GM19467 (cell line): ENCODE results near the gene GPR176.

ENCODE experiments used
- ATAC-seq: cut with Tn5 transposase; IDR thresholded peaks from one replicate; pipeline ENCODE4 v1.9.1; 2021; ENCODE audit warnings: mild to moderate bottlenecking, moderate library complexity; ENCODE audit not compliant: unreplicated experiment

The GPR176 gene

GRCh38 chr15:39919748-39920509, at the start of gene GPR176:
GPR176 (minus strand) TSS chr15:39920266; CDS start chr15:39920026, 240 bp downstream.
- ATAC-seq, result no peak

- ATAC-seq, result no peak
Measured at GRCh38 chr15:39969002-39969394, 48.9 kb upstream of the GPR176 start.

GRCh38 chr15:39968273-39969001, 48.4 kb upstream of the GPR176 start:
- ATAC-seq, result no peak

- ATAC-seq, result no peak
Measured at GRCh38 chr15:39966521-39966920, 46.5 kb upstream of the GPR176 start.

GRCh38 chr15:39963786-39964185, 43.7 kb upstream of the GPR176 start:
- no peak for ATAC-seq

- no peak for ATAC-seq
Measured at GRCh38 chr15:39961051-39961450, 41.0 kb upstream of the GPR176 start.

GRCh38 chr15:39960411-39960810, 40.3 kb upstream of the GPR176 start:
- ATAC-seq, result no peak

GRCh38 chr15:39959411-39959810, 39.3 kb upstream of the GPR176 start:
- no peak for ATAC-seq

- no peak for ATAC-seq
Measured at GRCh38 chr15:39957481-39957880, 37.4 kb upstream of the GPR176 start.

- no peak for ATAC-seq
Measured at GRCh38 chr15:39953521-39953920, 33.5 kb upstream of the GPR176 start.

GRCh38 chr15:39951561-39951960, 31.5 kb upstream of the GPR176 start:
- no peak for ATAC-seq

GRCh38 chr15:39948817-39949216, 28.8 kb upstream of the GPR176 start:
- ATAC-seq, result no peak

- ATAC-seq, result no peak
Measured at GRCh38 chr15:39947401-39948197, 27.5 kb upstream of the GPR176 start.

- no peak for ATAC-seq
Measured at GRCh38 chr15:39946862-39947261, 26.8 kb upstream of the GPR176 start.

- no peak for ATAC-seq
Measured at GRCh38 chr15:39944726-39945125, 24.7 kb upstream of the GPR176 start.

GRCh38 chr15:39942753-39943150, 22.7 kb upstream of the GPR176 start:
- ATAC-seq, result no peak

- ATAC-seq, result no peak
Measured at GRCh38 chr15:39942101-39942752, 22.2 kb upstream of the GPR176 start.

- ATAC-seq, result no peak
Measured at GRCh38 chr15:39939487-39940452, 19.7 kb upstream of the GPR176 start.

GRCh38 chr15:39937696-39938095, 17.6 kb upstream of the GPR176 start:
- no peak for ATAC-seq

GRCh38 chr15:39936681-39937080, 16.6 kb upstream of the GPR176 start:
- no peak for ATAC-seq
